H1 (cell line): ENCODE data around the gene APOBEC2. TPM values are rescaled to one million over a fixed set of nuclear protein-coding genes. Genes with fewer than 3 reads are reported as not detected.

Source experiments
- CTCF ChIA-PET: fragments of 300-600 bp; sonication (Branson Sonifier 250); formaldehyde crosslinking; loops from one replicate; lab custom pipeline; 2021; ENCODE audit not compliant: partially characterized antibody; lab: Charles Lee
- POLR2A ChIA-PET: fragments of 300-600 bp; sonication (Branson Sonifier 250); formaldehyde crosslinking; loops from one replicate; lab custom pipeline; 2021; ENCODE audit warnings: inconsistent platforms; ENCODE audit not compliant: partially characterized antibody; lab: Charles Lee
- DNase-seq, 2 experiments: peaks; one replicate each; pipeline versions ENCODE4 v3.0.0 to v3.0.0-alpha.2; 2010 to 2022; ENCODE audit warnings: low spot score in 2 of 2, low read depth in 1 of 2, mixed read lengths in 1 of 2
- FAIRE-seq: peaks from 2 replicates; lab custom pipeline; 2011; peaks lifted over from hg19 to GRCh38; lab: Jason Lieb, UNC
- H2AFZ ChIP-seq: 2 replicates; pipeline ENCODE4 v1.8.1; 2012; ENCODE audit warnings: low read length, inconsistent platforms
- H2AK5ac ChIP-seq: 2 replicates; pipeline ENCODE4 v1.6.1; 2013; ENCODE audit warnings: low read depth, low read length
- H2BK120ac ChIP-seq: replicated peaks from 2 replicates; pipeline ENCODE3; 2013; ENCODE audit warnings: low read depth, low read length, inconsistent platforms
- H2BK12ac ChIP-seq: 2 replicates; pipeline ENCODE4 v1.6.1; 2013; ENCODE audit warnings: low read depth, low read length
- H2BK15ac ChIP-seq: 2 replicates; pipeline ENCODE4 v1.6.1; 2013; ENCODE audit warnings: low read length
- H2BK20ac ChIP-seq: 2 replicates; pipeline ENCODE4 v1.6.1; 2013; ENCODE audit warnings: low read length
- H2BK5ac ChIP-seq: 2 replicates; pipeline ENCODE4 v1.6.1; 2013; ENCODE audit warnings: low read depth, low read length
- H3K14ac ChIP-seq: 2 replicates; pipeline ENCODE4 v1.6.1; 2013; ENCODE audit warnings: inconsistent platforms; ENCODE audit not compliant: insufficient read length
- H3K18ac ChIP-seq: 2 replicates; pipeline ENCODE4 v1.6.1; 2013; ENCODE audit warnings: low read length; ENCODE audit errors: extremely low read depth
- H3K23ac ChIP-seq: 2 replicates; pipeline ENCODE4 v1.6.1; 2013; ENCODE audit warnings: inconsistent platforms; ENCODE audit not compliant: insufficient read length
- H3K23me2 ChIP-seq: 2 replicates; pipeline ENCODE4 v1.6.1; 2013; ENCODE audit warnings: low read depth, low read length
- H3K27ac ChIP-seq: 2 replicates; pipeline ENCODE4 v1.6.1; 2011; ENCODE audit warnings: low read depth, low read length, inconsistent platforms
- H3K27me3 ChIP-seq, 4 experiments: replicated peaks in 1 of 4; 1 replicate in 1 of 4; 2 replicates in 3 of 4; pipeline versions ENCODE4 v1.6.1 to v1.8.1; 2011 to 2013; ENCODE audit warnings: low read length in 3 of 4, mild to moderate bottlenecking in 3 of 4, inconsistent platforms in 2 of 4, mixed read lengths in 2 of 4, moderate library complexity in 1 of 4; ENCODE audit not compliant: control insufficient read depth in 3 of 4, insufficient read depth in 3 of 4; ENCODE audit errors: extremely low read depth in 1 of 4
- H3K36me3 ChIP-seq, 4 experiments: 2 replicates each; pipeline versions ENCODE4 v1.6.1 to v1.8.1; 2011 to 2013; ENCODE audit warnings: mild to moderate bottlenecking in 4 of 4, low read length in 3 of 4, moderate library complexity in 2 of 4, control low read depth in 1 of 4, inconsistent platforms in 1 of 4; ENCODE audit not compliant: insufficient read depth in 4 of 4, control insufficient read depth in 2 of 4
- H3K4ac ChIP-seq: replicated peaks from 2 replicates; pipeline ENCODE3; 2013; ENCODE audit warnings: low read length, low read depth, mixed read lengths, inconsistent platforms; ENCODE audit not compliant: insufficient read length
- H3K4me1 ChIP-seq, 4 experiments: replicated peaks in 1 of 4; 1 replicate in 1 of 4; 2 replicates in 3 of 4; pipeline versions ENCODE4 v1.6.1 to v1.8.1; 2011 to 2013; ENCODE audit warnings: low read length in 3 of 4, inconsistent platforms in 2 of 4, mixed read lengths in 1 of 4; ENCODE audit not compliant: insufficient read depth in 4 of 4, control insufficient read depth in 3 of 4
- H3K4me2 ChIP-seq, 2 experiments: 2 replicates each; pipeline versions ENCODE4 v1.6.1 to v1.8.1; 2011 to 2013; ENCODE audit warnings: low read depth in 2 of 2, low read length in 2 of 2, control low read depth in 1 of 2, inconsistent platforms in 1 of 2, mild to moderate bottlenecking in 1 of 2; ENCODE audit not compliant: insufficient read depth in 1 of 2
- H3K4me3 ChIP-seq, 4 experiments: fragments of 200-600, 300-600 bp in 1 of 4; sonication (generic), shearing (Covaris generic), sonication (Bioruptor Twin) in 1 of 4; 2 replicates each; pipeline versions ENCODE4 v1.5.1 to v1.8.1; 2011 to 2016; ENCODE audit warnings: low read length in 4 of 4, low read depth in 3 of 4, control low read depth in 2 of 4, inconsistent platforms in 2 of 4, mild to moderate bottlenecking in 2 of 4, mixed read lengths in 1 of 4, moderate library complexity in 1 of 4; ENCODE audit not compliant: insufficient read depth in 2 of 4; ENCODE audit errors: extremely low read depth in 1 of 4
- H3K56ac ChIP-seq: replicated peaks from 2 replicates; pipeline ENCODE3; 2013; ENCODE audit warnings: low read depth, mild to moderate bottlenecking, mixed read lengths, low read length, inconsistent platforms; ENCODE audit not compliant: insufficient read length
- H3K79me1 ChIP-seq: 2 replicates; pipeline ENCODE4 v1.6.1; 2013; ENCODE audit warnings: low read depth, low read length, control low read depth
- H3K79me2 ChIP-seq, 2 experiments: 2 replicates each; pipeline versions ENCODE4 v1.6.1 to v1.8.1; 2012 to 2013; ENCODE audit warnings: low read length in 2 of 2, mild to moderate bottlenecking in 2 of 2, inconsistent platforms in 1 of 2; ENCODE audit not compliant: insufficient read depth in 2 of 2, control insufficient read depth in 1 of 2
- H3K9ac ChIP-seq, 4 experiments: replicated peaks in 1 of 4; 1 replicate in 1 of 4; 2 replicates in 3 of 4; pipeline versions ENCODE4 v1.6.1 to v1.8.1; 2011 to 2013; ENCODE audit warnings: low read depth in 3 of 4, low read length in 3 of 4, control low read depth in 2 of 4, mild to moderate bottlenecking in 2 of 4, moderate library complexity in 2 of 4, inconsistent platforms in 1 of 4; ENCODE audit errors: extremely low read depth in 1 of 4
- H3K9me3 ChIP-seq, 2 experiments: 2 replicates each; pipeline versions ENCODE4 v1.6.1 to v1.8.1; 2012 to 2013; ENCODE audit warnings: mild to moderate bottlenecking in 2 of 2, moderate library complexity in 2 of 2, control low read depth in 1 of 2, inconsistent platforms in 1 of 2, low read depth in 1 of 2, low read length in 1 of 2, mixed read lengths in 1 of 2; ENCODE audit not compliant: insufficient read depth in 2 of 2
- H4K20me1 ChIP-seq, 2 experiments: replicated peaks in 1 of 2; 2 replicates each; pipeline versions ENCODE3 to v1.8.1; 2011 to 2013; ENCODE audit warnings: inconsistent platforms in 2 of 2, low read length in 2 of 2, mild to moderate bottlenecking in 1 of 2; ENCODE audit not compliant: insufficient read depth in 2 of 2, control insufficient read depth in 1 of 2
- H4K5ac ChIP-seq: 2 replicates; pipeline ENCODE4 v1.6.1; 2013; ENCODE audit warnings: low read length, low read depth, mixed read lengths, inconsistent platforms; ENCODE audit not compliant: insufficient read length
- H4K8ac ChIP-seq: 2 replicates; pipeline ENCODE4 v1.8.0; 2013; ENCODE audit warnings: mild to moderate bottlenecking, moderate library complexity, low read length, inconsistent platforms; ENCODE audit not compliant: insufficient read depth; ENCODE audit errors: extremely low read depth
- H4K91ac ChIP-seq: replicated peaks from 2 replicates; pipeline ENCODE3; 2013; ENCODE audit warnings: low read length, mixed read lengths, inconsistent platforms; ENCODE audit not compliant: insufficient read length
- BACH1 ChIP-seq: IDR thresholded peaks from 2 replicates; pipeline ENCODE4 v1.6.1; 2012; ENCODE audit warnings: low read length, improper control_type of control experiment
- BCL11A ChIP-seq, 2 experiments: IDR thresholded peaks; one replicate each; pipeline ENCODE4 v1.6.1; 2011; ENCODE audit warnings: low read depth in 2 of 2, low read length in 2 of 2, mild to moderate bottlenecking in 2 of 2
- CEBPB ChIP-seq: IDR thresholded peaks from 2 replicates; pipeline ENCODE4 v1.6.1; 2012; ENCODE audit warnings: low read depth, low read length
- EZH2 ChIP-seq: fragments of 200-600 bp; sonication (generic); IDR thresholded peaks from 2 replicates; pipeline ENCODE4 v1.7.1; 2012; ENCODE audit warnings: low read depth, mild to moderate bottlenecking, moderate library complexity, low read length, inconsistent platforms; ENCODE audit not compliant: severe bottlenecking
- KDM4A ChIP-seq: IDR thresholded peaks from one replicate; pipeline ENCODE4 v1.7.1; 2012; ENCODE audit warnings: low read depth, mild to moderate bottlenecking, moderate library complexity, low read length, inconsistent platforms; ENCODE audit not compliant: severe bottlenecking
- POLR2A ChIP-seq, 2 experiments: IDR thresholded peaks; 1 replicate in 1 of 2; 2 replicates in 1 of 2; pipeline ENCODE4 v1.6.1; 2011; ENCODE audit warnings: low read depth in 2 of 2, low read length in 2 of 2, mild to moderate bottlenecking in 2 of 2; ENCODE audit errors: control extremely low read depth in 1 of 2
- POU5F1 ChIP-seq: IDR thresholded peaks from 2 replicates; pipeline ENCODE4 v1.6.1; 2011; ENCODE audit warnings: low read depth, mild to moderate bottlenecking, low read length, moderate library complexity
- RAD21 ChIP-seq, 2 experiments: IDR thresholded peaks in 1 of 2; conservative IDR thresholded peaks in 1 of 2; 2 replicates each; pipeline ENCODE4 v1.6.1; 2011; ENCODE audit warnings: low read depth in 2 of 2, low read length in 2 of 2, improper control_type of control experiment in 1 of 2, inconsistent platforms in 1 of 2, mild to moderate bottlenecking in 1 of 2, moderate library complexity in 1 of 2
- RXRA ChIP-seq: IDR thresholded peaks from 2 replicates; pipeline ENCODE4 v1.6.1; 2011; ENCODE audit warnings: low read depth, mild to moderate bottlenecking, low read length, moderate library complexity; ENCODE audit not compliant: insufficient read depth
- SIX5 ChIP-seq: IDR thresholded peaks from 2 replicates; pipeline ENCODE4 v1.6.1; 2011; ENCODE audit warnings: mild to moderate bottlenecking, low read depth, low read length
- SP1 ChIP-seq: IDR thresholded peaks from 2 replicates; pipeline ENCODE4 v1.6.1; 2011; ENCODE audit warnings: low read depth, low read length
- SP2 ChIP-seq: IDR thresholded peaks from 2 replicates; pipeline ENCODE4 v1.6.1; 2012; ENCODE audit warnings: mild to moderate bottlenecking, low read length, inconsistent platforms
- WGBS, 2 experiments: shearing (Covaris generic) in 1 of 2; methylation state at CpG; one replicate each; pipeline versions ENCODE4 v1.1.6 to v1.1.7; 2013 to 2015; ENCODE audit warnings: low lambda C conversion rate in 2 of 2, mixed read lengths in 2 of 2, inconsistent platforms in 1 of 2, low coverage in 1 of 2, missing lambda C conversion rate in 1 of 2; ENCODE audit not compliant: insufficient replicate concordance in 2 of 2, insufficient coverage in 1 of 2, insufficient read length in 1 of 2; ENCODE audit errors: extremely low coverage in 1 of 2, missing lambda C conversion rate in 1 of 2; 5-methylcytosine and 5-hydroxymethylcytosine counted together
- polyA plus RNA-seq, 7 experiments: library from polyadenylated mRNA; depleted of rRNA in 3 of 7; stranded (reverse) in 5 of 7; unstranded in 2 of 7; fragments of >200 nt in 5 of 7; fragments of 200-250 nt in 2 of 7; gene quantifications; 1 replicate in 5 of 7; 2 replicates in 1 of 7; 4 replicates in 1 of 7; pipeline versions ENCODE4 v1.2.1 to v1.2.3, GENCODE V29; 2011 to 2013; ENCODE audit warnings: missing spikeins in 2 of 7, mixed read lengths in 2 of 7
- total RNA-seq: library from RNA; stranded (reverse); fragmentation: NEBNext Ultra II Directional; extraction: Animal tissue kit (Norgen Biotek cat#: 25700); gene quantifications from 2 replicates; pipeline ENCODE4 v1.2.1, GENCODE V29; 2021
- TF ChIP-seq, protein P1 (sequence below): IDR thresholded peaks from 2 replicates; pipeline ENCODE4 v1.6.1; 2012; ENCODE audit warnings: inconsistent platforms

APOBEC2 gene
- total and polyA plus RNA-seq, 2 of the 8 experiments (the other 6 are each of a cell fraction or from before 2014, with no cell fraction given): not detected

DNA sequence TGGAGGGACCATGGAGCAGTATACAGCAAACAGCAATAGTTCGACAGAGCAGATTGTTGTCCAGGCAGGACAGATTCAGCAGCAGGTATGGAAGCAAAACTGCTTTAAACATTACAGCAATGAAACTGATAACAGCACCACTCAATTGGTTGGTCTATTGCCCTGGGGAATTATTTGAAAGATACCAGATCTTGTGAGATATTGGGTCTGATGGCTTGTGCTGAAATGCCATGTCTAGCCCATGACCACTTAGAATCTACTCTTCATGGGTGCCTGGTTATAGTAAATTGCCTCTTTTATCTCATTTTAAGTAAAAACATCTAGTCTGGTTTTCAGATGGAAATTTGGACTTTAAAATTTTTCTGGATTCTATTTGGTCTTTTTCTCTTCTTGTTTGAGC lies 26.1 kb downstream of the APOBEC2 start:
- Histone ChIP-seq H3K14ac (no peak overlapping the region), H4K20me1 (peaks cover 3 to 12% of the 10 kb centered on the region in 2 experiments), H3K27me3 (no peaks in the 10 kb centered on the region), H3K79me2 (peaks cover 37 to 96% of the 10 kb centered on the region in 2 experiments), H3K4me1 (peaks cover 0 to 5% (median 2%) of the 10 kb centered on the region in 4 experiments; a peak in 3 of 7 replicates), H3K9me3 (no peaks in the 10 kb centered on the region), H3K4me2 (no peak overlapping the region), H2BK12ac (no peak overlapping the region), H2BK120ac (no peak overlapping the region), H3K4ac (no peak overlapping the region), H4K91ac (no peak overlapping the region), H2BK5ac (no peak overlapping the region), H3K36me3 (peaks cover 12 to 47% (median 35%) of the 10 kb centered on the region in 4 experiments), H3K18ac (no peak overlapping the region), H3K23me2 (peaks cover 5% of the 10 kb centered on the region), H3K56ac (no peak overlapping the region), H2AFZ (no peak overlapping the region), H2AK5ac (no peak overlapping the region), H3K79me1 (no peaks in the 10 kb centered on the region; the same call in 1 of the 2 replicates), H3K4me3 (no peak overlapping the region), H4K8ac (no peak overlapping the region), H3K9ac (no peak overlapping the region), H2BK20ac (no peak overlapping the region), H3K23ac (no peak overlapping the region), H3K27ac (no peak overlapping the region), H2BK15ac (no peak overlapping the region), H4K5ac (no peak overlapping the region)
- FAIRE-seq: no peak
- CTCF ChIA-PET: no interaction called here
- POLR2A ChIA-PET: no interaction called here
- no peak for DNase-seq
- TF ChIP-seq SIX5 (no peak), POLR2A (IDR thresholded peaks at IDR 0.05; ENCODE audit: control extremely low read depth in 1 of 2, low read depth in 2 of 2, low read length in 2 of 2) (no peak), CEBPB (no peak), SP1 (no peak), BACH1 (no peak), BCL11A (IDR thresholded peaks at IDR 0.05; ENCODE audit: low read depth in 2 of 2, low read length in 2 of 2) (no peak), RXRA (no peak), RAD21 (IDR thresholded peaks at IDR 0.05 in 1 of 2, conservative IDR thresholded peaks at IDR 0.05 in 1 of 2; ENCODE audit: low read depth in 2 of 2, low read length in 2 of 2) (no peak), POU5F1 (no peak), EZH2 (no peak), SP2 (no peak), KDM4A (no peak)
- TF ChIP-seq, protein P1, sequence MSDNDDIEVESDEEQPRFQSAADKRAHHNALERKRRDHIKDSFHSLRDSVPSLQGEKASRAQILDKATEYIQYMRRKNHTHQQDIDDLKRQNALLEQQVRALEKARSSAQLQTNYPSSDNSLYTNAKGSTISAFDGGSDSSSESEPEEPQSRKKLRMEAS: no peak
- WGBS, 2 experiments: 100% methylated on average over 1 of the region's 1 CpG; no CpG with 5 or more reads in 1 of the 2 experiments
